HG02610 (cell line): ENCODE data around the gene STS.
A peak's percentile ranks its signal among the peaks of the same experiment; 100 is the strongest.

Source experiments
- ATAC-seq: cut with Tn5 transposase; IDR thresholded peaks from one replicate; pipeline ENCODE4 v1.9.1; 2021; ENCODE audit warnings: mild to moderate bottlenecking, moderate library complexity; ENCODE audit not compliant: unreplicated experiment

STS gene

GRCh38 chrX:7147413-7147977 is at the start of gene STS:
TSS of gene STS (plus strand) at chrX:7147712. CDS start at chrX:7253200, 105,488 bp downstream.
- peak; percentile 48 for ATAC-seq

GRCh38 chrX:7100022-7100421 is 47.5 kb upstream of the STS start:
- no peak for ATAC-seq

GRCh38 chrX:7102119-7102518 is 45.4 kb upstream of the STS start:
- no peak for ATAC-seq

GRCh38 chrX:7106649-7107048 is 40.9 kb upstream of the STS start:
- ATAC-seq = no peak

GRCh38 chrX:7108030-7108429 is 39.5 kb upstream of the STS start:
- no peak for ATAC-seq

GRCh38 chrX:7109049-7109531 is 38.4 kb upstream of the STS start:
- ATAC-seq = no peak

- peak; percentile 58 for ATAC-seq
Measured at GRCh38 chrX:7109838-7110793, 37.4 kb upstream of the STS start.

- peak; percentile 41 for ATAC-seq
Measured at GRCh38 chrX:7110821-7111276, 36.7 kb upstream of the STS start.

GRCh38 chrX:7111518-7111917 is 36.0 kb upstream of the STS start:
- ATAC-seq = no peak

GRCh38 chrX:7112071-7112470 is 35.4 kb upstream of the STS start:
- no peak for ATAC-seq

- ATAC-seq = peak; percentile 72
Measured at GRCh38 chrX:7115557-7115956, 32.0 kb upstream of the STS start.

GRCh38 chrX:7116081-7116480 is 31.4 kb upstream of the STS start:
- no peak for ATAC-seq

GRCh38 chrX:7117587-7117986 is 29.9 kb upstream of the STS start:
- ATAC-seq = peak; percentile 42

GRCh38 chrX:7119950-7120877 is 27.3 kb upstream of the STS start:
- no peak for ATAC-seq

- no peak for ATAC-seq
Measured at GRCh38 chrX:7120878-7121219, 26.7 kb upstream of the STS start.

GRCh38 chrX:7127056-7127455 is 20.5 kb upstream of the STS start:
- no peak for ATAC-seq

GRCh38 chrX:7131621-7132020 is 15.9 kb upstream of the STS start:
- no peak for ATAC-seq

- peak; percentile 75 for ATAC-seq
Measured at GRCh38 chrX:7132335-7133049, 15.0 kb upstream of the STS start.

- ATAC-seq = no peak
Measured at GRCh38 chrX:7133050-7133440, 14.5 kb upstream of the STS start.

- ATAC-seq = no peak
Measured at GRCh38 chrX:7134981-7135380, 12.5 kb upstream of the STS start.
